ENCODE measurements around the gene TRIM23.

GRCh38 chr5:65553941-65554340 is 70.2 kb downstream of the TRIM23 start:
- TF ChIP-seq SUZ12 (IDR thresholded peaks at IDR 0.05; ENCODE audit: extremely low read depth, insufficient read depth, insufficient read length) (no peak), YY1 (IDR thresholded peaks at IDR 0.05; ENCODE audit: insufficient read depth, insufficient read length) (no peak)

Measured in NT2/D1 (cell line).